Liver (tissue), 9 donors: ENCODE measurements around the gene STAT5B. TPM values are rescaled to one million over a fixed set of nuclear protein-coding genes. Genes with fewer than 3 reads are reported as not detected.

Source experiments
- DNase-seq: peaks from one replicate; pipeline ENCODE4 v3.0.0-alpha.2; 2017; ENCODE audit warnings: low spot score
- H3K27ac ChIP-seq, 2 donors: one replicate each; pipeline ENCODE4 v1.7.0; 2013; ENCODE audit warnings: inconsistent platforms in 2 of 2, low read length in 2 of 2, control low read depth in 1 of 2, low read depth in 1 of 2, mild to moderate bottlenecking in 1 of 2
- H3K27me3 ChIP-seq, 4 donors: one replicate each; pipeline versions ENCODE4 v1.6.1 to v1.7.0; 2013; ENCODE audit warnings: low read length in 3 of 4, inconsistent platforms in 1 of 4, mild to moderate bottlenecking in 1 of 4, moderate library complexity in 1 of 4; ENCODE audit not compliant: control insufficient read depth in 4 of 4, insufficient read depth in 4 of 4
- H3K36me3 ChIP-seq, 4 donors: one replicate each; pipeline versions ENCODE4 v1.6.1 to v1.7.0; 2013; ENCODE audit warnings: low read length in 3 of 4, mild to moderate bottlenecking in 3 of 4, low read depth in 1 of 4, moderate library complexity in 1 of 4; ENCODE audit not compliant: control insufficient read depth in 4 of 4, insufficient read depth in 3 of 4
- H3K4me1 ChIP-seq, 4 donors: one replicate each; pipeline versions ENCODE4 v1.6.1 to v1.7.0; 2013; ENCODE audit warnings: low read length in 3 of 4, mild to moderate bottlenecking in 3 of 4, moderate library complexity in 1 of 4; ENCODE audit not compliant: control insufficient read depth in 4 of 4, insufficient read depth in 4 of 4
- H3K4me3 ChIP-seq, 3 donors: one replicate each; pipeline versions ENCODE4 v1.6.1 to v1.7.0; 2013; ENCODE audit warnings: low read length in 3 of 3, control low read depth in 1 of 3, low read depth in 1 of 3, mild to moderate bottlenecking in 1 of 3
- H3K9ac ChIP-seq, 2 donors: one replicate each; pipeline ENCODE4 v1.7.0; 2013; ENCODE audit warnings: low read length in 2 of 2, mild to moderate bottlenecking in 2 of 2, moderate library complexity in 2 of 2, control low read depth in 1 of 2, low read depth in 1 of 2
- H3K9me3 ChIP-seq, 4 donors: one replicate each; pipeline versions ENCODE4 v1.6.1 to v1.7.0; 2013; ENCODE audit warnings: low read length in 3 of 4; ENCODE audit not compliant: control insufficient read depth in 4 of 4
- ATF3 ChIP-seq: IDR thresholded peaks from 2 replicates; pipeline ENCODE4 v1.6.1; 2016; ENCODE audit warnings: antibody characterized with exemption
- EGR1 ChIP-seq, 2 donors: IDR thresholded peaks; 2 replicates each; pipeline ENCODE4 v1.6.1; 2016 to 2018; ENCODE audit warnings: antibody characterized with exemption in 2 of 2, low read depth in 2 of 2
- FOXA1 ChIP-seq: IDR thresholded peaks from 2 replicates; pipeline ENCODE4 v1.6.1; 2016; ENCODE audit warnings: antibody characterized with exemption
- FOXA2 ChIP-seq: IDR thresholded peaks from 2 replicates; pipeline ENCODE4 v1.6.1; 2016; ENCODE audit warnings: antibody characterized with exemption
- GABPA ChIP-seq, 2 donors: IDR thresholded peaks in 1 of 2; conservative IDR thresholded peaks in 1 of 2; 2 replicates each; pipeline ENCODE4 v1.6.1; 2016; ENCODE audit warnings: antibody characterized with exemption in 2 of 2, mild to moderate bottlenecking in 1 of 2, moderate library complexity in 1 of 2
- HNF4A ChIP-seq, 2 donors: conservative IDR thresholded peaks; 2 replicates each; pipeline ENCODE4 v1.6.1; 2016; ENCODE audit warnings: antibody characterized with exemption in 2 of 2, mild to moderate bottlenecking in 2 of 2
- HNF4G ChIP-seq: IDR thresholded peaks from 2 replicates; pipeline ENCODE4 v1.6.1; 2016; ENCODE audit warnings: antibody characterized with exemption
- JUND ChIP-seq, 2 donors: IDR thresholded peaks; 2 replicates each; pipeline ENCODE4 v1.6.1; 2016; ENCODE audit warnings: antibody characterized with exemption in 2 of 2
- MAX ChIP-seq: IDR thresholded peaks from 2 replicates; pipeline ENCODE4 v1.6.1; 2016; ENCODE audit warnings: antibody characterized with exemption
- NR2F2 ChIP-seq: IDR thresholded peaks from 2 replicates; pipeline ENCODE4 v1.6.1; 2016; ENCODE audit warnings: antibody characterized with exemption
- RAD21 ChIP-seq, 2 donors: IDR thresholded peaks; 2 replicates each; pipeline ENCODE4 v1.6.1; 2016; ENCODE audit warnings: antibody characterized with exemption in 2 of 2, mild to moderate bottlenecking in 2 of 2
- REST ChIP-seq: IDR thresholded peaks from 2 replicates; pipeline ENCODE4 v1.6.1; 2016; ENCODE audit warnings: antibody characterized with exemption, mild to moderate bottlenecking
- SP1 ChIP-seq: IDR thresholded peaks from 2 replicates; pipeline ENCODE4 v1.6.1; 2018; ENCODE audit warnings: antibody characterized with exemption, mild to moderate bottlenecking
- ZBTB33 ChIP-seq: IDR thresholded peaks from 2 replicates; pipeline ENCODE4 v1.6.1; 2016; ENCODE audit warnings: antibody characterized with exemption
- WGBS: extraction: QIAGEN DNeasy Blood & Tissue Kit; methylation state at CpG from one replicate; pipeline ENCODE4 v1.1.7; 2013; 5-methylcytosine and 5-hydroxymethylcytosine counted together
- polyA plus RNA-seq, 2 donors: library from polyadenylated mRNA; stranded (reverse) in 1 of 2; unstranded in 1 of 2; fragments of 200-250 nt in 1 of 2; fragments of >200 nt in 1 of 2; fragmentation: Nextera tagmentation in 1 of 2; extraction: Ambion mirVana in 1 of 2; gene quantifications; one replicate each; pipeline versions ENCODE4 v1.2.1 to v1.2.3, GENCODE V29; 2013 to 2015
- total RNA-seq, 2 donors: library from RNA; depleted of rRNA; stranded (reverse); fragments of >200 nt; gene quantifications; one replicate each; pipeline ENCODE4 v1.2.3, GENCODE V29; 2014
- donor health status: healthy.
- donor health status: healthy.
- donor health status: healthy.
- donor health status: healthy.
- donor health status: healthy.

Gene STAT5B
- total and polyA plus RNA-seq, 4 donors = 6.7 to 33.9 (median 21.6) TPM

- 87% methylated on average over 7 of the region's 7 CpGs for WGBS
- H3K9ac ChIP-seq = no peak overlapping the region
- no peak overlapping the region for H3K27ac ChIP-seq
- H3K36me3 ChIP-seq = no peaks in the 10 kb centered on the region
- no peak for TF ChIP-seq EGR1 (IDR thresholded peaks at IDR 0.05; ENCODE audit: low read depth in 2 of 2)
- no peak for TF ChIP-seq ZBTB33
- TF ChIP-seq REST = no peak
- no peak for TF ChIP-seq SP1
- no peak for TF ChIP-seq GABPA (IDR thresholded peaks at IDR 0.05 in 1 of 2, conservative IDR thresholded peaks at IDR 0.05 in 1 of 2)
- no peak for TF ChIP-seq NR2F2
- no peak for TF ChIP-seq HNF4G
- TF ChIP-seq JUND (IDR thresholded peaks at IDR 0.05) = no peak
- no peak for TF ChIP-seq ATF3
- TF ChIP-seq FOXA2 = no peak
- TF ChIP-seq HNF4A (conservative IDR thresholded peaks at IDR 0.05) = no peak
- H3K9me3 ChIP-seq = no peaks in the 10 kb centered on the region
- no peak overlapping the region for H3K4me3 ChIP-seq
- H3K27me3 ChIP-seq = peaks cover 0 to 3% (median 0%) of the 10 kb centered on the region in 4 donors
- DNase-seq = no peak
- peaks cover 6 to 23% (median 16%) of the 10 kb centered on the region in 4 donors for H3K4me1 ChIP-seq
These were observed 90.6 kb downstream of the STAT5B start for GRCh38 chr17:42185621-42185930.

- TF ChIP-seq ZBTB33 = no peak
- no peak for TF ChIP-seq MAX
- no peak for TF ChIP-seq SP1
- TF ChIP-seq RAD21 (IDR thresholded peaks at IDR 0.05) = no peak
- no peak for TF ChIP-seq REST
- TF ChIP-seq EGR1 (IDR thresholded peaks at IDR 0.05; ENCODE audit: low read depth in 2 of 2) = no peak
- no peak for TF ChIP-seq FOXA1
These were observed 91.2 kb downstream of the STAT5B start, which contains the start of gene HCRT for GRCh38 chr17:42184713-42185620. Gene HCRT (minus strand): TSS chr17:42185452. CDS start chr17:42185365, 87 bp downstream.

More at GRCh38 chr17:42184713-42185620, 91.2 kb downstream of the STAT5B start, which contains the start of gene HCRT:
- H3K9me3 ChIP-seq = no peaks in the 10 kb centered on the region
- no peaks in the 10 kb centered on the region for H3K36me3 ChIP-seq
- peaks cover 6 to 27% (median 17%) of the 10 kb centered on the region in 4 donors for H3K4me1 ChIP-seq
- WGBS = 84% methylated on average over 11 of the region's 11 CpGs
- peak within 1 kb of the TSS in 1 of 2 donors; percentile 35 for H3K27ac ChIP-seq
- peak within 1 kb of the TSS in 1 of 3 donors; percentile 45 for H3K4me3 ChIP-seq
- H3K27me3 ChIP-seq = peaks cover 0 to 3% (median 0%) of the 10 kb centered on the region in 4 donors
- no peak for DNase-seq
- no peak within 1 kb of the TSS for H3K9ac ChIP-seq
